K562 (cell line): ENCODE results near the gene CAMSAP3. TPM values are rescaled to one million over a fixed set of nuclear protein-coding genes. Genes with fewer than 3 reads are reported as not detected.

ENCODE experiments used
- CBX1 ChIP-seq: sonication (generic); IDR thresholded peaks from 2 replicates; pipeline ENCODE4 v1.6.1; 2016; ENCODE audit warnings: antibody characterized with exemption, low read depth, mild to moderate bottlenecking
- CBX5 ChIP-seq: IDR thresholded peaks from 2 replicates; pipeline ENCODE4 v1.6.1; 2014; ENCODE audit warnings: low read depth, borderline replicate concordance
- CEBPG ChIP-seq, 3 experiments: fragments of 200-800 bp in 1 of 3; sonication (Bioruptor generic) in 1 of 3; sonication (generic) in 1 of 3; formaldehyde crosslinking in 1 of 3; IDR thresholded peaks in 2 of 3; conservative IDR thresholded peaks in 1 of 3; 2 replicates each; pipeline versions ENCODE4 v1.6.1 to v1.8.0; 2016 to 2022; ENCODE audit warnings: missing compliant biosample characterization in 2 of 3, missing genetic modification characterization in 2 of 3, mild to moderate bottlenecking in 1 of 3, missing genetic modification reagents in 1 of 3
- COPS2 ChIP-seq: fragments of 450-650 bp; conservative IDR thresholded peaks from 2 replicates; pipeline ENCODE4 v1.6.1; 2016; ENCODE audit warnings: mild to moderate bottlenecking, moderate library complexity
- FOXP1 ChIP-seq: sonication (generic); formaldehyde crosslinking; IDR thresholded peaks from 2 replicates; pipeline ENCODE4 v1.8.0; 2022; ENCODE audit warnings: mild to moderate bottlenecking, missing genetic modification reagents
- HBP1 ChIP-seq: fragments of 450-650 bp; formaldehyde crosslinking; IDR thresholded peaks from 2 replicates; pipeline ENCODE4 v1.4.0; 2022; ENCODE audit warnings: missing genetic modification characterization
- ILF3 ChIP-seq: fragments of 450-650 bp; IDR thresholded peaks from 2 replicates; pipeline ENCODE4 v1.6.1; 2018; ENCODE audit warnings: antibody characterized with exemption, mild to moderate bottlenecking, moderate library complexity, borderline replicate concordance
- JUND ChIP-seq, 2 experiments: IDR thresholded peaks; 2 replicates in 1 of 2; 3 replicates in 1 of 2; pipeline ENCODE4 v1.6.1; 2011; ENCODE audit warnings: borderline replicate concordance in 2 of 2, low read depth in 2 of 2, low read length in 2 of 2, improper control_type of control experiment in 1 of 2, missing biosample characterization in 1 of 2, missing genetic modification characterization in 1 of 2, missing genetic modification reagents in 1 of 2
- L3MBTL2 ChIP-seq: fragments of 450-650 bp; IDR thresholded peaks from 2 replicates; pipeline ENCODE4 v1.6.1; 2016; ENCODE audit warnings: mild to moderate bottlenecking, moderate library complexity
- POLR2B ChIP-seq: fragments of 450-650 bp; IDR thresholded peaks from 2 replicates; pipeline ENCODE4 v1.6.1; 2018; ENCODE audit warnings: low read depth; ENCODE audit not compliant: partially characterized antibody
- RB1 ChIP-seq: fragments of 450-650 bp; IDR thresholded peaks from 2 replicates; pipeline ENCODE4 v1.6.1; 2017; ENCODE audit warnings: low read depth, mild to moderate bottlenecking
- REST ChIP-seq, 2 experiments: fragments of 450-650 bp; formaldehyde crosslinking in 1 of 2; IDR thresholded peaks; 2 replicates each; pipeline versions ENCODE4 v1.4.0 to v1.6.1; 2014 to 2020; ENCODE audit warnings: mild to moderate bottlenecking in 2 of 2, borderline replicate concordance in 1 of 2, low read depth in 1 of 2
- SP1 ChIP-seq: sonication (generic); formaldehyde crosslinking; IDR thresholded peaks from 2 replicates; pipeline ENCODE4 v1.8.1; 2022; ENCODE audit warnings: mild to moderate bottlenecking, missing genetic modification reagents
- TAF9B ChIP-seq: fragments of 450-650 bp; IDR thresholded peaks from 2 replicates; pipeline ENCODE4 v1.6.1; 2018; ENCODE audit warnings: mild to moderate bottlenecking; ENCODE audit not compliant: partially characterized antibody
- TEAD2 ChIP-seq: fragments of 450-650 bp; IDR thresholded peaks from 2 replicates; pipeline ENCODE4 v1.6.1; 2016; ENCODE audit warnings: missing genetic modification characterization, control low read depth, missing compliant biosample characterization
- ZBED1 ChIP-seq: IDR thresholded peaks from 2 replicates; pipeline ENCODE4 v1.6.1; 2014
- ZEB2 ChIP-seq: fragments of 450-650 bp; IDR thresholded peaks from 2 replicates; pipeline ENCODE4 v1.6.1; 2016
- ZNF41 ChIP-seq: fragments of 250-450 bp; sonication (Bioruptor Pico); conservative IDR thresholded peaks from 2 replicates; pipeline ENCODE4 v1.4.0; 2020; ENCODE audit warnings: mild to moderate bottlenecking
- ZNF431 ChIP-seq: sonication (generic); formaldehyde crosslinking; IDR thresholded peaks from 2 replicates; pipeline ENCODE4 v1.8.0; 2022; ENCODE audit warnings: mild to moderate bottlenecking, missing genetic modification reagents
- polyA plus RNA-seq, 8 experiments: library from polyadenylated mRNA; depleted of rRNA in 4 of 8; stranded (reverse) in 5 of 8; unstranded in 3 of 8; fragments of >200 nt; fragmentation: Nextera tagmentation in 2 of 8; fragmentation: Illumina TruSeq in 1 of 8; extraction: Ambion mirVana in 2 of 8; extraction: Trizol in 1 of 8; gene quantifications; 2 replicates each; pipeline versions ENCODE4 v1.2.1 to v1.2.3, GENCODE V29; 2011 to 2014; ENCODE audit warnings: inconsistent platforms in 1 of 8, missing spikeins in 1 of 8
- total RNA-seq, 7 experiments: library from RNA; depleted of rRNA in 6 of 7; stranded (reverse); fragments of >200 nt in 6 of 7; fragmentation: Illumina TruSeq in 2 of 7; extraction: Trizol in 2 of 7; gene quantifications; 2 replicates each; pipeline versions ENCODE4 v1.2.1 to v1.2.3, GENCODE V29; 2011 to 2021; ENCODE audit warnings: low replicate concordance in 1 of 7

Gene CAMSAP3
- total and polyA plus RNA-seq, 9 of the 15 experiments (the other 6 are each of a cell fraction or from before 2014, with no cell fraction given): 0.01 to 0.89 (median 0.22) TPM; not detected in 1

- no peak for TF ChIP-seq REST (IDR thresholded peaks at IDR 0.05; ENCODE audit: borderline replicate concordance)
- TF ChIP-seq REST (CRISPR knock-in tag; IDR thresholded peaks at IDR 0.05; ENCODE audit: low read depth): no peak
- no peak for TF ChIP-seq FOXP1 (CRISPR knock-in tag)
- TF ChIP-seq RB1: 0 out of 2 replicates have a peak, but pooled peaks have one; percentile 43
- peak; percentile 70 for TF ChIP-seq CBX1
- peak; percentile 75 for TF ChIP-seq ZNF431 (CRISPR knock-in tag)
- TF ChIP-seq CEBPG (CRISPR knock-in tag; IDR thresholded peaks at IDR 0.05): peak; percentile 47; the same call in 1 of the 2 replicates
- TF ChIP-seq CEBPG (tag; conservative IDR thresholded peaks at IDR 0.05 in 1 of 2, IDR thresholded peaks at IDR 0.05 in 1 of 2): no peak; a peak in 1 of 4 replicates
- TF ChIP-seq L3MBTL2: peak; percentile 98
- TF ChIP-seq CBX5: 0 out of 2 replicates have a peak, but pooled peaks have one; percentile 15
- TF ChIP-seq ZNF41: 0 out of 2 replicates have a peak, but pooled peaks have one; percentile 31
- no peak for TF ChIP-seq TEAD2 (tag)
- peak; percentile 62 for TF ChIP-seq TAF9B
- peak; percentile 36; the same call in 1 of the 2 replicates for TF ChIP-seq ILF3
- 0 out of 2 replicates have a peak, but pooled peaks have one; percentile 70 for TF ChIP-seq ZBED1
- peak; percentile 78 for TF ChIP-seq SP1 (CRISPR knock-in tag)
- TF ChIP-seq ZEB2: peak; percentile 76
- no peak for TF ChIP-seq HBP1 (CRISPR knock-in tag)
- peak; percentile 39 for TF ChIP-seq POLR2B
- TF ChIP-seq COPS2: no peak
- 0 out of 2 replicates have a peak, but pooled peaks have one; percentile 3 for TF ChIP-seq JUND (IDR thresholded peaks at IDR 0.05; ENCODE audit: borderline replicate concordance, low read depth, low read length)
- TF ChIP-seq JUND (tag; IDR thresholded peaks at IDR 0.05; ENCODE audit: borderline replicate concordance, low read depth, low read length): no peak
Observed at GRCh38 chr19:7636691-7637373, 41.2 kb downstream of the CAMSAP3 start, which contains the start of gene STXBP2 (continued).
